GM19351 (cell line): Measurements from ENCODE around the gene MTR.

Experiments used
- ATAC-seq: cut with Tn5 transposase; IDR thresholded peaks from one replicate; pipeline ENCODE4 v1.9.1; 2021; ENCODE audit warnings: mild to moderate bottlenecking, moderate library complexity; ENCODE audit not compliant: unreplicated experiment

MTR gene

GRCh38 chr1:236774926-236775325 lies 20.2 kb upstream of the MTR start:
- no peak for ATAC-seq

- no peak for ATAC-seq
Measured at GRCh38 chr1:236779312-236779711, 15.8 kb upstream of the MTR start.

GRCh38 chr1:236785477-236785876 lies 9.6 kb upstream of the MTR start:
- no peak for ATAC-seq

GRCh38 chr1:236786453-236786852 lies 8.6 kb upstream of the MTR start:
- ATAC-seq = no peak

GRCh38 chr1:236794585-236795034 lies 482 bp upstream of the MTR start:
- no peak for ATAC-seq

GRCh38 chr1:236795757-236796667 lies 920 bp downstream of the MTR start:
- ATAC-seq = peak; percentile 25

- no peak for ATAC-seq
Measured at GRCh38 chr1:236799001-236799400, 3.9 kb downstream of the MTR start.

GRCh38 chr1:236800002-236800620 lies 5.0 kb downstream of the MTR start:
- ATAC-seq = no peak

GRCh38 chr1:236800623-236801022 lies 5.5 kb downstream of the MTR start:
- ATAC-seq = no peak

- ATAC-seq = no peak
Measured at GRCh38 chr1:236802264-236802663, 7.2 kb downstream of the MTR start.

GRCh38 chr1:236806634-236807033 lies 11.5 kb downstream of the MTR start:
- no peak for ATAC-seq

GRCh38 chr1:236808005-236808404 lies 12.9 kb downstream of the MTR start:
- ATAC-seq = no peak

GRCh38 chr1:236808564-236809130 lies 13.6 kb downstream of the MTR start:
- no peak for ATAC-seq

- no peak for ATAC-seq
Measured at GRCh38 chr1:236809148-236809547, 14.1 kb downstream of the MTR start.

- no peak for ATAC-seq
Measured at GRCh38 chr1:236810018-236810417, 14.9 kb downstream of the MTR start.

- no peak for ATAC-seq
Measured at GRCh38 chr1:236812334-236813030, 17.4 kb downstream of the MTR start.

GRCh38 chr1:236815941-236816340 lies 20.8 kb downstream of the MTR start:
- ATAC-seq = no peak

- ATAC-seq = no peak
Measured at GRCh38 chr1:236819856-236820255, 24.8 kb downstream of the MTR start.

- ATAC-seq = no peak
Measured at GRCh38 chr1:236821091-236821627, 26.1 kb downstream of the MTR start.

GRCh38 chr1:236823559-236823958 lies 28.5 kb downstream of the MTR start:
- no peak for ATAC-seq

GRCh38 chr1:236829085-236829484 lies 34.0 kb downstream of the MTR start:
- ATAC-seq = no peak
